Measurements from ENCODE around the gene ELF1.
"Not testable (repeated sequence)": the region's sequence is repeated elsewhere in the genome, so short reads cannot be mapped to it uniquely, and the experiment has no call there.

DNA sequence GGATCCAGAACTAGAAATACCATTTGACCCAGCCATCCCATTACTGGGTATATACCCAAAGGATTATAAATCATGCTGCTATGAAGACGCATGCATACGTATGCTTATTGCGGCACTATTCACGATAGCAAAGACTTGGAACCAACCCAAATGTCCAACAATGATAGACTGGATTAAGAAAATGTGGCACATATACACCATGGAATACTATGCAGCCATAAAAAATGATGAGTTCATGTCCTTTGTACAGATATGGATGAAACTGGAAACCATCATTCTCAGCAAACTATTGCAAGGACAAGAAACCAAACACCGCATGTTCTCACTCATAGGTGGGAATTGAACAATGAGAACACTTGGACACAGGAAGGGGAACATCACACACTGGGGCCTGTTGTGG, 17.4 kb upstream of the ELF1 start:
- TF ChIP-seq POLR2A (IDR thresholded peaks at IDR 0.05): not testable (repeated sequence)
- TF ChIP-seq, protein P1, sequence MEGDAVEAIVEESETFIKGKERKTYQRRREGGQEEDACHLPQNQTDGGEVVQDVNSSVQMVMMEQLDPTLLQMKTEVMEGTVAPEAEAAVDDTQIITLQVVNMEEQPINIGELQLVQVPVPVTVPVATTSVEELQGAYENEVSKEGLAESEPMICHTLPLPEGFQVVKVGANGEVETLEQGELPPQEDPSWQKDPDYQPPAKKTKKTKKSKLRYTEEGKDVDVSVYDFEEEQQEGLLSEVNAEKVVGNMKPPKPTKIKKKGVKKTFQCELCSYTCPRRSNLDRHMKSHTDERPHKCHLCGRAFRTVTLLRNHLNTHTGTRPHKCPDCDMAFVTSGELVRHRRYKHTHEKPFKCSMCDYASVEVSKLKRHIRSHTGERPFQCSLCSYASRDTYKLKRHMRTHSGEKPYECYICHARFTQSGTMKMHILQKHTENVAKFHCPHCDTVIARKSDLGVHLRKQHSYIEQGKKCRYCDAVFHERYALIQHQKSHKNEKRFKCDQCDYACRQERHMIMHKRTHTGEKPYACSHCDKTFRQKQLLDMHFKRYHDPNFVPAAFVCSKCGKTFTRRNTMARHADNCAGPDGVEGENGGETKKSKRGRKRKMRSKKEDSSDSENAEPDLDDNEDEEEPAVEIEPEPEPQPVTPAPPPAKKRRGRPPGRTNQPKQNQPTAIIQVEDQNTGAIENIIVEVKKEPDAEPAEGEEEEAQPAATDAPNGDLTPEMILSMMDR (IDR thresholded peaks at IDR 0.05): not testable (repeated sequence)

Data from uterus (tissue), 2 donors.